ENCODE measurements around the gene XIRP2. TPM values are rescaled to one million over a fixed set of nuclear protein-coding genes. Genes with fewer than 3 reads are reported as not detected.

The XIRP2 gene
- total RNA-seq, 2 donors from 2014 or later = 42.8 to 43.7 TPM

DNA sequence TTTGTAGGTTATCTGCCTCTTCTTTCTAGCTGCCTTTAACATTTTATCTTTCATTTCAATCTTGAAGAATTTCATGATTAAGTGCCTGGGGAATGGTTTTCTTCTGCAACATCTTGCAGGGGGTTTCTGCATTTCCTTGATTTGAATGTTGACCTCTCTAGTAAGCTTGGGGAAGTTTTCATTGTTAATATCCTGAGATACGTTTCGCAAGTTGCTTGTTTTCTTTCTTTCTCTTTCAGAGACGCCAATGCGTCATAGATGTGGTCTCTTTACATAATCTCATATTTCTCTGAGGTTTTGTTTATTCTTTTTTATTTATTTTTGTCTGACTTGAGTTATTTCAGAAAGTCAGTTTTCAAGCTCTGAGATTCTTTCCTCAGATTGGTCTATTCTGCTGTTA, 225.7 kb downstream of the XIRP2 start:
- Histone ChIP-seq H3K27me3 (no peaks in the 10 kb centered on the region), H3K4me1 (no peaks in the 10 kb centered on the region), H3K9me3 (no peaks in the 10 kb centered on the region), H3K27ac (no peak overlapping the region), H3K36me3 (no peaks in the 10 kb centered on the region), H3K4me3 (no peak overlapping the region)
- TF ChIP-seq, protein P1, sequence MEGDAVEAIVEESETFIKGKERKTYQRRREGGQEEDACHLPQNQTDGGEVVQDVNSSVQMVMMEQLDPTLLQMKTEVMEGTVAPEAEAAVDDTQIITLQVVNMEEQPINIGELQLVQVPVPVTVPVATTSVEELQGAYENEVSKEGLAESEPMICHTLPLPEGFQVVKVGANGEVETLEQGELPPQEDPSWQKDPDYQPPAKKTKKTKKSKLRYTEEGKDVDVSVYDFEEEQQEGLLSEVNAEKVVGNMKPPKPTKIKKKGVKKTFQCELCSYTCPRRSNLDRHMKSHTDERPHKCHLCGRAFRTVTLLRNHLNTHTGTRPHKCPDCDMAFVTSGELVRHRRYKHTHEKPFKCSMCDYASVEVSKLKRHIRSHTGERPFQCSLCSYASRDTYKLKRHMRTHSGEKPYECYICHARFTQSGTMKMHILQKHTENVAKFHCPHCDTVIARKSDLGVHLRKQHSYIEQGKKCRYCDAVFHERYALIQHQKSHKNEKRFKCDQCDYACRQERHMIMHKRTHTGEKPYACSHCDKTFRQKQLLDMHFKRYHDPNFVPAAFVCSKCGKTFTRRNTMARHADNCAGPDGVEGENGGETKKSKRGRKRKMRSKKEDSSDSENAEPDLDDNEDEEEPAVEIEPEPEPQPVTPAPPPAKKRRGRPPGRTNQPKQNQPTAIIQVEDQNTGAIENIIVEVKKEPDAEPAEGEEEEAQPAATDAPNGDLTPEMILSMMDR (IDR thresholded peaks at IDR 0.05) = no peak
- no peak for DNase-seq (ENCODE audit: low spot score)

DNA sequence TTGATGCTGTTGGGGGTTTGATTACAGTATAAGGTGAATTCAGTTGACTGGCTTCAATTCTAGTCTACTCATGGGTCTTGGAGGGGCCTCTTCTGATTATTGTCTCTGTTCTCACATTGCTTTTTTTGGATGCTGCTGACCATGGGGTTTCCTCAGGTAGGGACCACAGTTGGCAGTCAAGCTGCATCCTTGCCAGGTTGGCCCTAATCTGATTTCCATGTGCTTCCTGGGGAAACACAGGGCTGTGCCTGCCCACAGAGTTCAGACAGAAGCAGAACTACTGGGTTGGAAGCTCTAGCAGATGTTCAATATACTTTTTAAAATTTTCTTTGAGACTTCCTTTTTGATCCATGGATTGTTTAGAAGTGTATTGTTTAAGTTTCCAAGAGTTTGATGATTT, 227.3 kb downstream of the XIRP2 start:
- Histone ChIP-seq H3K27me3 (no peaks in the 10 kb centered on the region), H3K36me3 (no peaks in the 10 kb centered on the region), H3K9me3 (no peaks in the 10 kb centered on the region), H3K4me1 (no peaks in the 10 kb centered on the region), H3K27ac (no peak overlapping the region), H3K4me3 (no peak overlapping the region)
- TF ChIP-seq, protein P1 (IDR thresholded peaks at IDR 0.05) = no peak
- DNase-seq (ENCODE audit: low spot score) = no peak

DNA sequence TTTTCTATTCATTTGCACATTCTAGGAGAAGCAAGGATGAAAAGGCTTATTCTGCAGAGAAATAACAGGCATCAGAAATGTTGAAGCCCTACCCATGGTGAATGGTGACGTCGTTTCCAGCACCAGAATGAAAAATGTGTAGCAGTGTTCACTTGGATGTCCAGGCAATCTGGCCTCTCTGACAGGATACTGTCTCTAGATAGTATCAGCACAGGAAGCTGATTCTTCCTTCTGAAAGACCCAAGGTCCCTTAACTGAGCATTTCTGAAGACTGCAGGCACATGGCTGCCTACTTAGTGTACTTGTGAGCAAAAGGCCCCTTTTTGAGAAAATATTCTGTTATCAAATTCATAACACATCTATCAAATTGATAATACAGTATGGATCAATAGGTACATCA, 234.1 kb downstream of the XIRP2 start:
- Histone ChIP-seq H3K27ac (no peak overlapping the region), H3K4me1 (no peaks in the 10 kb centered on the region), H3K4me3 (no peak overlapping the region), H3K27me3 (no peaks in the 10 kb centered on the region), H3K9me3 (no peaks in the 10 kb centered on the region), H3K36me3 (no peaks in the 10 kb centered on the region)
- TF ChIP-seq, protein P1 (IDR thresholded peaks at IDR 0.05) = no peak
- no peak for DNase-seq (ENCODE audit: low spot score)

DNA sequence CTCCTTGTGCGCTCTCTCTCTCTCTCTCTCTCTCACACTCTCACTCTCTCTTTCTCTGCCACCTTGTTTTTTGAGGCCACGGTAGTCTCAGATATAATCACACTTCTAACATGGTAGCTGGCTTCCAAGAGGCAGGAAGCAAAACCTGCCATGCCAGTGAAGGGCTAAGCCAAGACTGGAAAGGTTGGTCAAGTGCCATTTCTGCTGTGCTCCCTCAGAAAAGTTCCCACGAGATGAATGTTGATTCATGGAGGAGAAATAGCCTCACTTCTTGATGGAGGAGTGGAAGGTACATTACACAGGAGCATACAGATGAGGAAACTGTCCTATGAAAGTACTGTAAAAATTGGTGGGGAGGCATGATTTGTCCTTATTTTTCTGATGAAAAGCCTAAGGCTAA, 237.9 kb downstream of the XIRP2 start:
- DNase-seq (ENCODE audit: low spot score) = no peak
- Histone ChIP-seq H3K27me3 (no peaks in the 10 kb centered on the region), H3K4me3 (no peak overlapping the region), H3K27ac (no peak overlapping the region), H3K4me1 (no peaks in the 10 kb centered on the region), H3K36me3 (no peaks in the 10 kb centered on the region), H3K9me3 (no peaks in the 10 kb centered on the region)
- TF ChIP-seq, protein P1 (IDR thresholded peaks at IDR 0.05) = no peak

DNA sequence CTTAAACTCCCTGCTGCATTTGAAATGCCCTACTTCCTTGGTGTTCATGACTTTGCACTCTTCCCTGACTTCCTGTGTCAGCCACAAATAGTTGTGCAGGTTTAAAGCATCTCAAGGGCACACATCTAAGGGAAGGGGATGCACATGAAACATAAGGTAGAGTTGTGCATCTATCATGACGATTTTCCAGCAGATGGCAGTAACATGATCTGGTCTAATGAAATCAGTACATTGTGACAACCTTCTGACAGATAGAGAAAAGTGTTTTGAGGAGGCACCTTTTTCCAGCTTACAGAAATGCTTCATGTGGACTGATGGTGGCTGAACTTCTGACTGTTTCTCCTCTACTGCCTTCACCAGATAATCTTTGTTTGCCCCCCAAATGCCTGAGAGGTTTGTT, 238.9 kb downstream of the XIRP2 start:
- TF ChIP-seq, protein P1 (IDR thresholded peaks at IDR 0.05) = peak in 1 of 2 donors; percentile 52
- Histone ChIP-seq H3K9me3 (no peaks in the 10 kb centered on the region), H3K27me3 (no peaks in the 10 kb centered on the region), H3K4me3 (no peak overlapping the region), H3K27ac (no peak overlapping the region), H3K4me1 (no peaks in the 10 kb centered on the region), H3K36me3 (no peaks in the 10 kb centered on the region)
- DNase-seq (ENCODE audit: low spot score) = no peak

DNA sequence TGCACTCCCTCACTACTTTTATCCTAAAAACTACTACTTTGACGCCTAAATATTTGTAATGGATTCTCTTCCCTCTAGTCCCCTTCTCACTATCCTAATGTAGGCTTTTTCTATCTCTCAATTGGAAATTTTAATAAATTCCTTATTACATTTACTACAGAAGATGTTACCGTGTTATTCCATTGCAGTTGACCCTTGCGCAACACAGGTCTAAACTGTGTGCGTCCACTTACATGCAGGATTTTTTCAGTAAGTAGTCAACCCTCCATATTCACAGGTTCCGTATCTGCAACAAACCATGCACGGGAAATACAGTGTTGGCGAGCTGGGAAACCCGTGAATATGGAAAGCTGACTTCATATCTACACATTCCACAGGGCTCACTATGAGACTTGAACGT, 239.8 kb downstream of the XIRP2 start:
- DNase-seq (ENCODE audit: low spot score) = no peak

More for the DNA sequence above, 239.8 kb downstream of the XIRP2 start:
- H3K4me1 ChIP-seq = no peaks in the 10 kb centered on the region
- no peaks in the 10 kb centered on the region for H3K27me3 ChIP-seq
- H3K9me3 ChIP-seq = no peaks in the 10 kb centered on the region
- H3K27ac ChIP-seq = no peak overlapping the region
- TF ChIP-seq, protein P1 (IDR thresholded peaks at IDR 0.05) = no peak
- no peaks in the 10 kb centered on the region for H3K36me3 ChIP-seq
- H3K4me3 ChIP-seq = no peak overlapping the region
